Endothelial cell (in vitro differentiated cells): ENCODE measurements around the gene PNKP. TPM values are rescaled to one million over a fixed set of nuclear protein-coding genes. Genes with fewer than 3 reads are reported as not detected.

Experiments used
- DNase-seq: peaks from one replicate; pipeline ENCODE4 v3.0.0; 2021; ENCODE audit warnings: low spot score
- H3K27ac Mint-ChIP-seq: one replicate; pipeline ENCODE4 v1.8.0; 2021; ENCODE audit warnings: mixed read lengths, inconsistent platforms; ENCODE audit not compliant: unreplicated experiment
- H3K27me3 Mint-ChIP-seq: one replicate; pipeline ENCODE4 v1.8.0; 2021; ENCODE audit warnings: mild to moderate bottlenecking, moderate library complexity, mixed read lengths, inconsistent platforms; ENCODE audit not compliant: unreplicated experiment
- H3K36me3 Mint-ChIP-seq: one replicate; pipeline ENCODE4 v1.8.0; 2021; ENCODE audit warnings: mild to moderate bottlenecking, low read depth, mixed read lengths, inconsistent platforms; ENCODE audit not compliant: unreplicated experiment
- H3K4me1 Mint-ChIP-seq: one replicate; pipeline ENCODE4 v1.8.0; 2021; ENCODE audit warnings: mild to moderate bottlenecking, mixed read lengths, inconsistent platforms; ENCODE audit not compliant: unreplicated experiment
- H3K4me3 Mint-ChIP-seq: one replicate; pipeline ENCODE4 v1.8.0; 2021; ENCODE audit warnings: mild to moderate bottlenecking, mixed read lengths, inconsistent platforms; ENCODE audit not compliant: unreplicated experiment
- H3K9me3 Mint-ChIP-seq: one replicate; pipeline ENCODE4 v1.8.0; 2021; ENCODE audit warnings: mixed read lengths, inconsistent platforms; ENCODE audit not compliant: unreplicated experiment
- total RNA-seq: library from RNA; stranded (reverse); fragmentation: NEBNext Ultra II Directional; extraction: Animal tissue kit (Norgen Biotek cat#: 25700); gene quantifications from one replicate; pipeline ENCODE4 v1.2.1, GENCODE V29; 2021; ENCODE audit not compliant: unreplicated experiment
- TF ChIP-seq, protein P1 (sequence below): fragments of 200-600 bp; sonication (generic); IDR thresholded peaks from one replicate; pipeline ENCODE4 v1.5.0; 2021; ENCODE audit warnings: antibody characterized with exemption; ENCODE audit not compliant: unreplicated experiment

PNKP gene
- total RNA-seq, 1 donor from 2014 or later, result 96.0 TPM

DNA sequence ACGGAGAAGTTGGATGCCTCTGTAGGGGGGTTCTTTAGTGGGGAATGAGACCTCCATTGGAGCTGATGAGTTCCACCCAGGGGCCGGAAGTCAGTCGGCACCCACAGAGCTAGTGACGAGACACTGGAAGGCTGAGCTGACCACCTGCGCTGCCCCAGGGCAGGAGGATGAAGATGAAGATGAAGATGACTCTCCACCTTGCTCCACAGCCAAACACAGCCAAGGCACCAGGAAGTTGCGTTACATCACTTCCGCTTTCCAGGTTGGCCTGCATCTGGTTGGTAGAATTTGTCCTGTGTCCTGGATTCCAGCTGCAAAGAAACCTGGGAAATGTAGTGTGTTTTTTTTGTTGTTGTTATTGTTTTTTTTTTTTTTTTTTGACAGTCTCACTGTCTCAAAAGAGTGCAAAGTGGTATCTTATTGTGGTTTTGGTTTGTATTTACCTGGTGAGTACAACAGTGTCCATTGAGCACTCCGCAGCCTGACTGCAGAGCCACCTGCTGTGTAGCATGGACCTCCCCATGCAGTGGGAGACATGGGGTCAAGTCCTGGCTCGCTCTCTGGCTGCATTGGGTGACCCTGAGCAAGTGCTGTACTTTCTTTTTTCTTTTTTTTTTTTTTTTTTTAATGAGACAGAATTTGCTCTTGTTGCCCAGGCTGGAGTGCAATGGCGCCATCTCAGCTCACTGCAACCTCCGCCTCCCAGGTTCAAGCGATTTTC is 12.0 kb upstream of the PNKP start:
- Mint-ChIP-seq H3K9me3 (no peaks in the 10 kb centered on the region), H3K27ac (no peak overlapping the region), H3K27me3 (peaks cover 16% of the 10 kb centered on the region), H3K4me3 (no peak overlapping the region), H3K36me3 (peaks cover 26% of the 10 kb centered on the region), H3K4me1 (peaks cover 25% of the 10 kb centered on the region)
- no peak for DNase-seq
- TF ChIP-seq, protein P1, sequence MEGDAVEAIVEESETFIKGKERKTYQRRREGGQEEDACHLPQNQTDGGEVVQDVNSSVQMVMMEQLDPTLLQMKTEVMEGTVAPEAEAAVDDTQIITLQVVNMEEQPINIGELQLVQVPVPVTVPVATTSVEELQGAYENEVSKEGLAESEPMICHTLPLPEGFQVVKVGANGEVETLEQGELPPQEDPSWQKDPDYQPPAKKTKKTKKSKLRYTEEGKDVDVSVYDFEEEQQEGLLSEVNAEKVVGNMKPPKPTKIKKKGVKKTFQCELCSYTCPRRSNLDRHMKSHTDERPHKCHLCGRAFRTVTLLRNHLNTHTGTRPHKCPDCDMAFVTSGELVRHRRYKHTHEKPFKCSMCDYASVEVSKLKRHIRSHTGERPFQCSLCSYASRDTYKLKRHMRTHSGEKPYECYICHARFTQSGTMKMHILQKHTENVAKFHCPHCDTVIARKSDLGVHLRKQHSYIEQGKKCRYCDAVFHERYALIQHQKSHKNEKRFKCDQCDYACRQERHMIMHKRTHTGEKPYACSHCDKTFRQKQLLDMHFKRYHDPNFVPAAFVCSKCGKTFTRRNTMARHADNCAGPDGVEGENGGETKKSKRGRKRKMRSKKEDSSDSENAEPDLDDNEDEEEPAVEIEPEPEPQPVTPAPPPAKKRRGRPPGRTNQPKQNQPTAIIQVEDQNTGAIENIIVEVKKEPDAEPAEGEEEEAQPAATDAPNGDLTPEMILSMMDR, result no peak

DNA sequence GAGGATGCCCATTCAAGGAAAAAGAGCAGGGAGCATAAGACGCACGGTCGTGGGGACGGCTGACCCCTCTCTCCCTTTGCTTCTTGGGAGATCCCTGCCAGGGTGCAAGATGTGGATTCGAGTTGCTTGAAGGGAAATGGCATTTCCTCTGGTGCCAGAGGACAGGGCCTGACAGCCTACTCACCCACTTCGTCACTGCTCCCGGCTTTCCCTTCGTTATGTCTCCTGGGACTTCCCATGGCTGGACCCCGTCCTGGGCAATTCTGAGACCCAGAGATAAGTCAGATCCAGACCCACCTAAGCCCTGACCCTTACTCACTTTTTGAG is 11.3 kb upstream of the PNKP start:
- H3K36me3 Mint-ChIP-seq, result peaks cover 25% of the 10 kb centered on the region
- no peak overlapping the region for H3K4me3 Mint-ChIP-seq
- peaks cover 23% of the 10 kb centered on the region for H3K27me3 Mint-ChIP-seq
- H3K9me3 Mint-ChIP-seq, result no peaks in the 10 kb centered on the region
- no peak for DNase-seq
- H3K27ac Mint-ChIP-seq, result peak overlapping the region; percentile 61
- TF ChIP-seq, protein P1, result no peak
- peaks cover 25% of the 10 kb centered on the region for H3K4me1 Mint-ChIP-seq

DNA sequence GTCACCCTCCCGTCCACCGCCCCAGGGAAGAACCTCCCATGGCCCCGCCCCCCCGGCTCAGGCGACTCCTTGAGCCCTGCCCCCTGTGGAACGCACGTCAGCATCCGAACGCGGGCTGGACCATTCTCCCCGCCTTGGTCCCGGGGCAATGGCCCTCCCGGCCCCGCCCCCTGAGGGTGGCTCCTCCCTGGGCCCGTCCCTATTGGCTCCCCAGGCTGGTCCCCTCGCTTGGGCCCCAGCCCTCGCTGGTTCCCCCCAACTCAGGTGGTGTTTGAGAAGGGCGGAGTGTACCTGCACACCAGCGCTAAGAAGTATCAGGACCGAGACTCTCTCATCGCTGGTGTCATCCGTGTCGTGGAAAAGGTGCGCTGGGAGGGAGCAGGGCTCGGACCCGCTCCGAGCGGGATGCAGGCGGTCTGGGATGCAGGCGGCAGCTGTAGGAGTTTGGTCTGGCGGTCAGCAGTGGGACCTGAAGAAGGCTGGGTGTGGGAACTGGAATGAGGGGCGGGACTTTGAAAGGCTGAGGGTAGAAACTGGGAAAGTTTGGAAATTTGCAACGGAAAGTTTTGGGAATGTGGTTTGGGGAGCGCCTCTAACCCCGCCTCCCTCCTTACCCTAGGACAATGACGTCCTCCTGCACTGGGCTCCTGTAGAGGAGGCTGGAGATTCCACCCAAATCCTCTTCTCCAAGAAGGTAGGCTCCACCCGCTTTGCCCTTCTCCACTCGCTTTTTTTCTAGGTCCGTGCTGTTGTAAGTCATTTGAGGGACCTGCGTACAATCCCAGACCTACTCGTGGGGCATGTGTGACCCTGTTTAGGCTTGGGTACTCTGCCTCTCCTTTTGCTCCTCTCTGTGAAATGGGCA is 10.7 kb upstream of the PNKP start:
- H3K9me3 Mint-ChIP-seq, result no peaks in the 10 kb centered on the region
- H3K4me1 Mint-ChIP-seq, result peaks cover 25% of the 10 kb centered on the region
- peaks cover 20% of the 10 kb centered on the region for H3K36me3 Mint-ChIP-seq
- H3K4me3 Mint-ChIP-seq, result no peak overlapping the region
- H3K27ac Mint-ChIP-seq, result peak overlapping the region; percentile 61
- peaks cover 21% of the 10 kb centered on the region for H3K27me3 Mint-ChIP-seq
- TF ChIP-seq, protein P1, result no peak
- peak; percentile 97 for DNase-seq

DNA sequence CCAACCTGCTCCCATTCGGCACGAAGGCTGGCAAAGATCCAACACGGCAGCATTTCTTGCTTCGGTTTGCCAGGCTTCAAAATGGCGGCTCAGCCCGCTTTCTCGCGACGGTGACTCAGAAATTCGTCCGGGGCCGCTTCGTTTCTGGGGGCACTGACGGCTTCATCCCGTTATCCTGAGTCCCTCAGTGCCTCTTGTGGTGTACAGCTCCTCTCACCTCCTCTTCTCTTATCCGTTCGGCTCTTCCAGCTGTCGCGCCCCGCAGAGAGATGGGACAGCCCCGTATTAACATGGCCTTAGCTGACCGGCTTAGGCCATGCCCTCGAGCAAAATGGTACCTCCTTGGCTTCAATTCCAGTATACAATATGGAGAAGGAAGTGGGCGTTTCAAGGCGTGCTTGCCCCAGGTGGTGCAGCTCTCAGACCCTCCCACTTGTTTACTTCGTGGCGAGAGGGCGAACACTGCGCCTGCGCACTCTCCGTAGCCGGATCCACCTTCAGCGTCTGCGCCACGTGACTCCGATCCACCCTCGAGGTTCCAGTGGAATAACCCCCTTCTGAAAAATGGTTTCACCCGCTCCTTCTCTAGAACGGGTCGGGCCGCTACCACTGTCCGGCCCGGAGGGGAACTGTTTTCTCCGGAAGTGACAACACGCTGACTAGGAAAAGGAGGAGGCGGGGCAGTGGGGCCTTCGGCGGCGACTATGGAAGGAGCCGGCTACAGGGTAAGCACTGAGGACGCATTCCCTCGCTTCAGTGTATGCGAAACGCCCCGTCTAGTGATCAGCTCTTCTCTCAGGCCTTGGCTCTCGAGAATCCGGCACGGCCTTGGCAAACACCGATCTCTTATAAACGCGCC is 9.9 kb upstream of the PNKP start, which contains the start of the genes AKT1S1 and TBC1D17:
TSS of gene AKT1S1 (minus strand) at position 336 of the 859 bp plus-strand sequence. CDS start 4,060 bp downstream, outside the sequence.
TSS of gene TBC1D17 (plus strand) at position 683 of the 859 bp plus-strand sequence. CDS start at position 705, 22 bp downstream.
- Mint-ChIP-seq H3K9me3 (no peaks in the 10 kb centered on the region), H3K4me1 (peaks cover 26% of the 10 kb centered on the region), H3K27me3 (peaks cover 21% of the 10 kb centered on the region), H3K27ac (peak within 1 kb of the TSS; percentile 61), H3K36me3 (peaks cover 16% of the 10 kb centered on the region), H3K4me3 (no peak within 1 kb of the TSS)
- TF ChIP-seq, protein P1, result no peak
- peak; percentile 96 for DNase-seq
